BJ (cell line): Measurements from ENCODE around the gene GRIFIN. TPM values are rescaled to one million over a fixed set of nuclear protein-coding genes. Genes with fewer than 3 reads are reported as not detected.

ENCODE experiments used
- CTCF ChIA-PET: fragments of 350-600 bp; formaldehyde crosslinking; extraction: SDS; loops from one replicate; lab custom pipeline; 2021; ENCODE audit warnings: antibody characterized with exemption, inconsistent platforms; lab: Yijun Ruan, JAX
- POLR2A ChIA-PET: fragments of 300-600 bp; sonication (Branson Sonifier 250); formaldehyde crosslinking; extraction: SDS; loops from one replicate; lab custom pipeline; 2021; ENCODE audit warnings: antibody characterized with exemption; lab: Charles Lee
- DNase-seq: peaks from one replicate; pipeline ENCODE4 v3.0.0-alpha.2; 2011; ENCODE audit warnings: low read depth
- H3K27me3 ChIP-seq: 2 replicates; pipeline ENCODE4 v1.6.0; 2011; ENCODE audit warnings: low read length; ENCODE audit not compliant: control insufficient read depth, insufficient read depth
- H3K36me3 ChIP-seq: 2 replicates; pipeline ENCODE4 v1.5.1; 2011; ENCODE audit warnings: low read length; ENCODE audit not compliant: control insufficient read depth, insufficient read depth
- H3K4me3 ChIP-seq: 2 replicates; pipeline ENCODE4 v1.5.1; 2011; ENCODE audit warnings: low read depth, mild to moderate bottlenecking, control low read depth, low read length
- polyA plus RNA-seq: library from polyadenylated mRNA; depleted of rRNA; stranded (reverse); fragments of >200 nt; gene quantifications from 2 replicates; pipeline ENCODE4 v1.2.3, GENCODE V29; 2011
- TF ChIP-seq, protein P1 (sequence below): IDR thresholded peaks from 2 replicates; pipeline ENCODE4 v1.5.1; 2011; ENCODE audit warnings: low read depth, mild to moderate bottlenecking, control low read depth, inconsistent platforms, low read length, moderate library complexity; ENCODE audit not compliant: insufficient read depth

Gene GRIFIN
- polyA plus RNA-seq, 1 experiment, result not detected

DNA sequence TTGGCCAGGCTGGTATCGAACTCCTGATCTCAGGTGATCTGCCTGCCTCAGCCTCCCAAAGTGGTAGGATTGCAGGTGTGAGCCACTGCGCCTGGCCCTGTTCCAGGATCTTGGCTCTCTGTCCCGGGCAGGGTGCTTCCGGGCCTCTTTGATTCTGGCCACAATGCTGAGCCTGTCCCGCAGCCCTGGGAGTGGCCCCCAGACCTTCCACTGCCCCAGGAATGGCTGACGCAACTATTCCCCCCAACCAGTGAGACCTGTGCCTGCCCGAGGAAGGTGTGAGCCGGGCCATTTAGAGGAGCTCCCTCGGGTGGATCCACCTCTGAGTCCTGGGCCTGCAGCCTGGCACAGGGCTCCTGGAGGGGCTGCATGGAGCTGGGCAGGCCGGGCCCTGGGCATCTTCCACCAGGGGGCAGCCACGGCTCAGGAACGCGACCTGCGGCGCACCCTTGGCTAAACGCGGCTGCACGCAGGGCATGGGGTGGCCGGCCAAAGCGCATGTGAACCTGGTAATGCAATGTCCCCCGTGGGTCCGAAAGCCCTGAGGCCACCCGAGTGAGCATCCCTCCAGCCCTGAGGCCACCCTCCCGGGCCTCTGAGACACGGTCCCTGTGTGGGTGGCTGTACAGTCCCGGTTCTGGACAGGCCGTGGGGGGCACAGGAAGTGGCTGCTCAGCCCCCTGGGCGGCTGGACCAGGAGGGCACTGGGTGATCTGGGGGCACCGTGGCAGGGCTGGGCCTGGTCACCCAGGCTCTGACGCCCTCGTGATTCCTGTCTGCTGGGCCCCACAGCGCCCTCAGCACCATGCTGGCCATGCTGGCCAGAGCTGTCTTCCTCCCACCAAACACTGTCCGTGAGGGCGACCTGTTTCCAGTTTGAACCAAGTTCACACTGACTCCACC, 24.8 kb downstream of the GRIFIN start:
- Histone ChIP-seq H3K36me3 (no peaks in the 10 kb centered on the region), H3K27me3 (no peaks in the 10 kb centered on the region), H3K4me3 (no peak overlapping the region)
- ChIA-PET CTCF (interaction anchor here (0.5 to 6.3 kb wide), 28 partner anchors 7 to 233 kb away, joined by 3 to 82 read pairs (median 4); partner anchors contain the start of genes BRAT1 and MAD1L1), POLR2A (no interaction called here)
- DNase-seq, result no peak
- TF ChIP-seq, protein P1, sequence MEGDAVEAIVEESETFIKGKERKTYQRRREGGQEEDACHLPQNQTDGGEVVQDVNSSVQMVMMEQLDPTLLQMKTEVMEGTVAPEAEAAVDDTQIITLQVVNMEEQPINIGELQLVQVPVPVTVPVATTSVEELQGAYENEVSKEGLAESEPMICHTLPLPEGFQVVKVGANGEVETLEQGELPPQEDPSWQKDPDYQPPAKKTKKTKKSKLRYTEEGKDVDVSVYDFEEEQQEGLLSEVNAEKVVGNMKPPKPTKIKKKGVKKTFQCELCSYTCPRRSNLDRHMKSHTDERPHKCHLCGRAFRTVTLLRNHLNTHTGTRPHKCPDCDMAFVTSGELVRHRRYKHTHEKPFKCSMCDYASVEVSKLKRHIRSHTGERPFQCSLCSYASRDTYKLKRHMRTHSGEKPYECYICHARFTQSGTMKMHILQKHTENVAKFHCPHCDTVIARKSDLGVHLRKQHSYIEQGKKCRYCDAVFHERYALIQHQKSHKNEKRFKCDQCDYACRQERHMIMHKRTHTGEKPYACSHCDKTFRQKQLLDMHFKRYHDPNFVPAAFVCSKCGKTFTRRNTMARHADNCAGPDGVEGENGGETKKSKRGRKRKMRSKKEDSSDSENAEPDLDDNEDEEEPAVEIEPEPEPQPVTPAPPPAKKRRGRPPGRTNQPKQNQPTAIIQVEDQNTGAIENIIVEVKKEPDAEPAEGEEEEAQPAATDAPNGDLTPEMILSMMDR, result peak; percentile 96

DNA sequence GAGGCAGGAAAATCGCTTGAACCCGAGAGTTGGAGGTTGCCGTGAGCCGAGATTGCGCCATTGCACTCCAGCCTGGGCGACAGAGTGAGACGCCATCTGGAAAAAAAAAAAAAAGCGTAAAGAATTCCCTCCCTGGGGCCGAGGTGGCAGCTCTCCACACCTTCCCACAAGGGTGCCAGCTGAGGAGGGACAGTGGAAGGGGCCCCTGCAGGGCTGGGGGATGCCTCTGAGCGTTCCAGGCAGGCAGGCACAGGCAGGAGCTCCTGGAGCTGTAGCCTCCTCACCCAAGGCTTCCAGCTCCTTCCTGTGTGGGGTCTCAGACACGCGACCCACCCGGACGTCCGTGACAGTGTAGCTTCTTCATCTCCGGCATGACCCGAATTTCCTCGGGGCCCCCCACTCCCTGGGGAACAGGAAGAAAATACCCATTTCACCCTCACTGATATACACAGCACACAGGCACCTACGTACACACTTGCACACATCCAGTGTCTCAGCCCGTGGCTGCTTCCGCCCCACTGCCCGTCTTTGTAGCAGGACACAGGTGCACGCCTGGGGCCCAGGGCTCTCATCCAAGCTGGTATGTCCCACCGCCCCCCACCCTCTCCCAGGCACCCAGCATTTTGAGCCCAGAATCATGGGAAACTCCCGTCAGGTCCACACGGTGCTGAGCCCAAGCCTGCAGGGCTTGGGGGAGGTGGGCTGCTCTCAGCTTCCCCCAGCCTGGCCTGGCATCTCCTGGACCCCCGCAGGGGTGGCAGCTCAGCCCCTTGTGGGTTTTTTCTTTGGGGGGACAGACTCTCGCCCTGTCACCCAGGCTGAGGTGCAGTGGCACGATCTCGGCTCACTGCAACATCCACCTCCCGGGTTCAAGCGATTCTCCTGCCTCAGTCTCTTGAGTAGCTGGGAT, 25.7 kb downstream of the GRIFIN start:
- TF ChIP-seq, protein P1, result no peak
- Histone ChIP-seq H3K27me3 (no peaks in the 10 kb centered on the region), H3K36me3 (no peaks in the 10 kb centered on the region), H3K4me3 (no peak overlapping the region)
- POLR2A ChIA-PET, result no interaction called here
- CTCF ChIA-PET, result interaction anchor here (0.6 to 6.3 kb wide), 23 partner anchors 8 to 234 kb away, joined by 3 to 82 read pairs (median 4); partner anchors contain the start of genes BRAT1 and MAD1L1
- no peak for DNase-seq

DNA sequence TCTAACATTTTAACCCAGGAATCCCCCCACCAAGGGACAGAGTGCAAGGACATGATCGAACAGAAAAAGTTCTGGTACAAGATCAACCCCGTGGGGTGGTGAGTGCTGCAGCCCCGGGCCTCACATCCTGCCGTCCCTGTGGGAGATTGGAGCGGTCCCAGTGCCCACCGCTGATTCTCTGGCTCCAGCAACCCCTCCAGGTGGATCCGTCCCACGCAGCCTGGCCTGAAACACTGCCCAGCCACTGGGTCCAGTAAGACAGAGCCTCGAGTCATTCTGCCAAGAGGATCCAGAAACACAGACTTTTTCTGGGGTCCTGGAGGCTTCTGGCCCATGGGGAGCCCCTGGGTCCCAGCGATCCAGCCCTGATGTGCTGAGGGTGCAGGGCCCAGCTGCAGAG, 29.5 kb downstream of the GRIFIN start:
- POLR2A ChIA-PET, result no interaction called here
- CTCF ChIA-PET, result interaction anchor here (1.7 to 2.1 kb wide), 2 partner anchors 15 to 22 kb away, joined by 3 to 6 read pairs; no protein-coding TSS in a partner anchor

DNA sequence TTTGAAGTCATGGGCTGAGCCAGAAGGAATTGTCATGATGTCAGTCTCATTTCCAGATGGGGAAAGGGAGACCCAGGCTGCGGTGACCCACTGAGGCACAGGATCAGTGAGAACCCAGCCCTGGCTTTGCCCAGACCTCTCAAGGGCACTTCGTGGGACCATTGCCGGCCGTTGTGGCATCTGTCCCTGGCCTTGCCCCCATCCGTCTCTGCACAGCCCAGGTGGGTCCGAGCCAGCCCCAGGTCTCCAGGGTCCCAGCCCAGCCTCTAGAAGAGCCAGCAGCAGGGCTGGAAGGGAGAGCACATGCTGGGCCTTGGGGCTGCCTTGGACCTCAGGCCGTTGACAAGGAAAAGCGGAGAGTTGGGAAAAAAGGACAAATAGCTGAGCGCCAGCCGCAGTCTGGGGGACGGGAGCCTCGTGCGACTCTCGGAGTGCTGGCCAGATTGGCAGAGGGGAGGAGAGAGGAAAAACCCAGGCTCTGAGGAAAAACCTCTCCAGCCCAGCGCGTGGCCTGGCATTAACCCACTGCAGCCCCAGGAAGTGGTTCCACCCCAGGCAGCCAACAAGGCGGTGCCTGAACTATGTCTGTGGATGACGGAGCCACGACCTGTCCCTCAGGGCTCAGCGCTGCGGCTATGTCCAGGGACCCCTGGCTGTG, 30.2 kb downstream of the GRIFIN start:
- H3K4me3 ChIP-seq, result no peak overlapping the region
- no peaks in the 10 kb centered on the region for H3K27me3 ChIP-seq
- no peak for DNase-seq
- TF ChIP-seq, protein P1, result no peak
- H3K36me3 ChIP-seq, result no peaks in the 10 kb centered on the region
- CTCF ChIA-PET, result interaction anchor here (1.7 kb wide), 1 partner anchor 23 kb away, joined by 3 read pairs; no protein-coding TSS in a partner anchor
- POLR2A ChIA-PET, result no interaction called here

More for the DNA sequence above, 29.5 kb downstream of the GRIFIN start:
- Histone ChIP-seq H3K4me3 (no peak overlapping the region), H3K36me3 (no peaks in the 10 kb centered on the region), H3K27me3 (no peaks in the 10 kb centered on the region)
- TF ChIP-seq, protein P1, result no peak
- DNase-seq, result no peak
